ENCODE results near the gene FUT8. TPM values are rescaled to one million over a fixed set of nuclear protein-coding genes. Genes with fewer than 3 reads are reported as not detected.

The FUT8 gene
- total RNA-seq, 6 experiments from 2014 or later, result 59.5 to 70.4 (median 63.8) TPM

DNA sequence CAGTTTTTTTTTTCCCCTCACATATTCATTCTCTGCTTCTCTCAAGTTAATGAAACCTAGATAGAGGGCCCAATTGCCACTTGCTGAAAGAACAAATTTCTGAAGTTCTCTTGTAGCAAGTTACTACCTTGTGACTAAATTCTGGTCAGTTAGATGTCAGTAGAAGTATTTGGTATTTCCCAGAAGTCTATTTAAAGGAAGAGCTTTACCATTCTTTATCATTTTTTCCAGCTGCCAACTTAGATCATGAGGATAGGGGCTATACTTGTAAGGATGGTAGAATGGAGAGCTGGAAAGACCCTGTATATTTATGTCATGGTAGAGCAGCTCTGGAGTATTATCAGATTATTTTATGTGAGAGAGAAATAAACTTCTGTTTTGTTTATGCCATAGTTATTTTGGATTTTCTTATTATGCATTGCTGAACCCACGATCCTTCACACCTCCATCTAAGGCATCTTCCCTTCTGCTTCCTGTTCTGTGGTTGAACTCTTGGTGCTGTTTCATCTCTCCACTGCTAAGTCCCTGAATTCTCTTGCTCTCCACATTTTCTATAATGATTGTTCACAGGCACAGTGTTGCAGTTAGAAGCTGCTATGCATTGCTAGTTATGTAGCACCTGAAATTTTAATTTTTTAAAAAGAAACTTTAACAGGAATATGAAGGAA, 25.9 kb downstream of the FUT8 start:
- Mint-ChIP-seq H3K4me3 (no peak overlapping the region), H3K4me1 (ENCODE audit: low read depth) (peaks cover 34% of the 10 kb centered on the region), H3K9me3 (no peaks in the 10 kb centered on the region), H3K27ac (peak overlapping the region; percentile 7; the same call in 1 of the 2 replicates), H3K27me3 (ENCODE audit: insufficient read depth) (no peaks in the 10 kb centered on the region), H3K36me3 (ENCODE audit: low read depth) (no peaks in the 10 kb centered on the region)
- no peak for DNase-seq
- TF ChIP-seq, protein P1, sequence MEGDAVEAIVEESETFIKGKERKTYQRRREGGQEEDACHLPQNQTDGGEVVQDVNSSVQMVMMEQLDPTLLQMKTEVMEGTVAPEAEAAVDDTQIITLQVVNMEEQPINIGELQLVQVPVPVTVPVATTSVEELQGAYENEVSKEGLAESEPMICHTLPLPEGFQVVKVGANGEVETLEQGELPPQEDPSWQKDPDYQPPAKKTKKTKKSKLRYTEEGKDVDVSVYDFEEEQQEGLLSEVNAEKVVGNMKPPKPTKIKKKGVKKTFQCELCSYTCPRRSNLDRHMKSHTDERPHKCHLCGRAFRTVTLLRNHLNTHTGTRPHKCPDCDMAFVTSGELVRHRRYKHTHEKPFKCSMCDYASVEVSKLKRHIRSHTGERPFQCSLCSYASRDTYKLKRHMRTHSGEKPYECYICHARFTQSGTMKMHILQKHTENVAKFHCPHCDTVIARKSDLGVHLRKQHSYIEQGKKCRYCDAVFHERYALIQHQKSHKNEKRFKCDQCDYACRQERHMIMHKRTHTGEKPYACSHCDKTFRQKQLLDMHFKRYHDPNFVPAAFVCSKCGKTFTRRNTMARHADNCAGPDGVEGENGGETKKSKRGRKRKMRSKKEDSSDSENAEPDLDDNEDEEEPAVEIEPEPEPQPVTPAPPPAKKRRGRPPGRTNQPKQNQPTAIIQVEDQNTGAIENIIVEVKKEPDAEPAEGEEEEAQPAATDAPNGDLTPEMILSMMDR (IDR thresholded peaks at IDR 0.05), result no peak

DNA sequence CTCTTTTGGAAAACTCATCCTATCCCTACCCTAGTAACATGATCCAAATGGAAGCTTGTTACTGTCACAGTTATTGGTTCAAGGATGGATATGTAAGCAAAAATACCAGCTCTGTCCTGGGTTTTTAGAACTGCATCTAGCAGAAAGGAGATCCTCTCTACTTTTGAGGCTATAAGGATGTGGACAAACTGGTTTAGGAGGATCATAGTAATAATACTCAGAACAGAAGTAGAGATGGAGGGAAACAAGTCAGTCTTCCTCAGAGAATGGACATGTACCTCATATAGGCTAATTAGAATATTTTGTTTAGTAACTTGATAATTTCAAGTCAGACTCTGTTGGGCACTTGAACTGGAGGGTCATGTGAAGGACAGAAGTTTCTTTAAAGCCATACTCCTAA, 26.6 kb downstream of the FUT8 start:
- no peaks in the 10 kb centered on the region for H3K9me3 Mint-ChIP-seq
- no peak overlapping the region for H3K4me3 Mint-ChIP-seq
- no peaks in the 10 kb centered on the region for H3K36me3 Mint-ChIP-seq (ENCODE audit: low read depth)
- H3K27ac Mint-ChIP-seq, result no peak overlapping the region
- no peaks in the 10 kb centered on the region for H3K27me3 Mint-ChIP-seq (ENCODE audit: insufficient read depth)
- H3K4me1 Mint-ChIP-seq (ENCODE audit: low read depth), result peaks cover 34% of the 10 kb centered on the region
- no peak for DNase-seq
- TF ChIP-seq, protein P1 (IDR thresholded peaks at IDR 0.05), result no peak

DNA sequence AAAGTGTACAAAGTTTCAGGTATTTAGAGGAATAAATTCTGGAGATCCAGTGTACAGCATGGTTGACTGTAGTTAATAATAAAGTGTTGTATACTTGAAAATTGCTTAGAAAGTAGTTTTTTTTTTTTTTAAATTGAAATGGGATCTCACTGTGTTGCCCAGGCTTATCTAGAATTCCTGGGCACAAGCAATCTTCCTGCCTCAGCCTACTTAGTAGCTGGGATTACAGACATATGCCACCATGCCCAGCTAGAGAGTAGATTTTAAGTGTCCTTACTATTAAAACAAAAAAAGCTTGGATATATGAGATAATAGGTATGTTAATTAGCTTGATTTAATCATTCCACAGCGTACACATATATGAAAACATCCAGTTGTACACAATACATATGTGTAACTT, 27.7 kb downstream of the FUT8 start:
- DNase-seq, result no peak
- TF ChIP-seq, protein P1 (IDR thresholded peaks at IDR 0.05), result no peak
- H3K4me3 Mint-ChIP-seq, result no peak overlapping the region
- H3K36me3 Mint-ChIP-seq (ENCODE audit: low read depth), result peaks cover 9% of the 10 kb centered on the region; the same call in 1 of the 2 replicates
- H3K4me1 Mint-ChIP-seq (ENCODE audit: low read depth), result peaks cover 39% of the 10 kb centered on the region
- H3K27ac Mint-ChIP-seq, result no peak overlapping the region
- no peaks in the 10 kb centered on the region; the same call in 1 of the 2 replicates for H3K27me3 Mint-ChIP-seq (ENCODE audit: insufficient read depth)
- no peaks in the 10 kb centered on the region for H3K9me3 Mint-ChIP-seq

DNA sequence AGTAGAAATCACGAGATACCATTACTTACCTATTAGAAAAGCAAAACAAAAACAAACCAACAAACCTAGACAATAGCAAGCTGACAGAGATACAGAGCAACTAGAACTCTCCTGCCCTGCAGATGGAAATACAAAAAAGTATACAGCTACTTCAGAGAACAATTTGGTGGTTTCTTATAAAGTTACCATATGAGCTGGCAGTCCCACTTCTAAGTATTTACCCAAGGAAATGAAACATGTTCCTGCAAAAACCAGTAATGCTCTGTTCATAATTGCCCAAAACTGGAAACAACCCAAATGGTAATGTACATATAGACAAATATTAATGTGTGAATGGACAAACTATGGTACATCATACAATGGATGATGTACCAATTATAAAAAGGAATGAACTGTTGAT, 31.7 kb downstream of the FUT8 start:
- H3K36me3 Mint-ChIP-seq (ENCODE audit: low read depth), result peaks cover 16% of the 10 kb centered on the region

DNA sequence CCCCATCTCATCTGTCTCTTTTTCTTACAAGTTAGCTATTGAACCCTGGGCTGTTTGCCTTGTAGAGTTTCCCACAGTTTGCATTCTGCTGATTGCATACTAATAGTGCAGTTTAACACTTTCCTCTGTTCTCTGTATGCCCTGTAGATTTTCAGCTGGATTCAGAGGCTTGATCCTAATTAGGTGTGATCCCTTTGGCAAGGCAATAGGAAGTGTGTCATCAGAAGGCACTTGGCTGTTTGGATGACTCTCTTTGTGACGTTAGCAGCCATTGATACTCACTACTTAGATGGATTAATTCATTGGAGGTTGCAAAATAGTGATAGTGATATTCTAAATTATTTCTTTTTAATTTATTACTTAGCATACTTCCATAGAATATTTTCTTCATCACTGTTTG, 33.6 kb downstream of the FUT8 start:
- Mint-ChIP-seq H3K36me3 (ENCODE audit: low read depth) (peaks cover 21% of the 10 kb centered on the region), H3K4me1 (ENCODE audit: low read depth) (peaks cover 57% of the 10 kb centered on the region), H3K4me3 (no peak overlapping the region), H3K27ac (peak overlapping the region; percentile 6; the same call in 1 of the 2 replicates), H3K27me3 (ENCODE audit: insufficient read depth) (no peaks in the 10 kb centered on the region; the same call in 1 of the 2 replicates), H3K9me3 (no peaks in the 10 kb centered on the region)
- DNase-seq, result peak; percentile 63
- TF ChIP-seq, protein P1 (IDR thresholded peaks at IDR 0.05), result no peak

More for the DNA sequence above, 31.7 kb downstream of the FUT8 start:
- H3K4me1 Mint-ChIP-seq (ENCODE audit: low read depth), result peaks cover 49% of the 10 kb centered on the region
- no peaks in the 10 kb centered on the region; the same call in 1 of the 2 replicates for H3K27me3 Mint-ChIP-seq (ENCODE audit: insufficient read depth)
- DNase-seq, result no peak
- no peaks in the 10 kb centered on the region for H3K9me3 Mint-ChIP-seq
- H3K4me3 Mint-ChIP-seq, result no peak overlapping the region
- TF ChIP-seq, protein P1 (IDR thresholded peaks at IDR 0.05), result no peak
- H3K27ac Mint-ChIP-seq, result peak overlapping the region; percentile 55; the same call in 1 of the 2 replicates

All from HFFc6 (cell line).